GM12874 (cell line): ENCODE data around the gene GDF15.

Experiments used
- CTCF ChIP-seq: IDR thresholded peaks from 2 replicates; pipeline ENCODE4 v1.5.1; 2011; ENCODE audit warnings: low read depth, mild to moderate bottlenecking, control low read depth, low read length, moderate library complexity; ENCODE audit not compliant: insufficient read depth

The GDF15 gene

GRCh38 chr19:18344582-18344950 lies 41.4 kb upstream of the GDF15 start:
- TF ChIP-seq CTCF, result no peak

DNA sequence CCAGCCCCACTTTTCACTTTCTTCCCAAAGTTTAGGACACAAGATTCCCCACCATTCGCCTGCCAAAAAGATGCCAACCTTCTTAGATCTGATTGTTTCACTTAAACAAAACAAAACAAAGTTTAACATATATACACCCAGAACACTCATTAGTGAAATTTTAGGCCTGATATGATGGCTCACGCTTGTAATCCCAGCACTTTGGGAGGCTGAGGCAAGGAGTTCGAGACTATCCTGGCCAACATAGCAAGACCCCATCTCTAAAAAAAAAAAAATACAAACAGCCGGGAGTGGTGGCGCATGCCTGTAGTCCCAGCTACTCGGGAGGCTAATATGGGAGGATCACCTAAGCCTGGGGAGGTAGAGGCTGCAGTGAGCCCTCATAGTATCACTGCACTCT lies 40.7 kb upstream of the GDF15 start:
- TF ChIP-seq CTCF, result no peak

DNA sequence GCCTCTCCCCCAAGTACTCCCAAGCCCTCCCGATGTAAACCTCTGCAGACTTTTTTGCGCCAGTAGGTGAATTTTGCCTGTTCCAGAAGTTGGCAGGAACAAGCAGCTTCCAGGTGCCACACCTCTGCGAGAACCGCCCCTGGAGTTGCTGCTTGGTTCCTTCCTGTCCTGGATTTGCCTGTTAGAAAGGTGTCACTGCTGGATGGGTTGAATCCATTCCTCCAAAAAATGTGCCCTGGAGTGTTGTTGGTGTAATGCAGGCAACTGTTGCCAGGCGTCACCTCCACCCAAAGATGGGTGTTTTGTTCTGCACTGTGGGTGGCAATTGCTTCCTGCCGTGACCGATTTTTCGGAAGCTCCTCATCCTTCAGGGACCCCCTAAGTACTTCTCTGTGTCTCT lies 39.9 kb upstream of the GDF15 start:
- no peak for TF ChIP-seq CTCF

- TF ChIP-seq CTCF, result no peak
Observed at GRCh38 chr19:18348171-18348570, 37.8 kb upstream of the GDF15 start.

DNA sequence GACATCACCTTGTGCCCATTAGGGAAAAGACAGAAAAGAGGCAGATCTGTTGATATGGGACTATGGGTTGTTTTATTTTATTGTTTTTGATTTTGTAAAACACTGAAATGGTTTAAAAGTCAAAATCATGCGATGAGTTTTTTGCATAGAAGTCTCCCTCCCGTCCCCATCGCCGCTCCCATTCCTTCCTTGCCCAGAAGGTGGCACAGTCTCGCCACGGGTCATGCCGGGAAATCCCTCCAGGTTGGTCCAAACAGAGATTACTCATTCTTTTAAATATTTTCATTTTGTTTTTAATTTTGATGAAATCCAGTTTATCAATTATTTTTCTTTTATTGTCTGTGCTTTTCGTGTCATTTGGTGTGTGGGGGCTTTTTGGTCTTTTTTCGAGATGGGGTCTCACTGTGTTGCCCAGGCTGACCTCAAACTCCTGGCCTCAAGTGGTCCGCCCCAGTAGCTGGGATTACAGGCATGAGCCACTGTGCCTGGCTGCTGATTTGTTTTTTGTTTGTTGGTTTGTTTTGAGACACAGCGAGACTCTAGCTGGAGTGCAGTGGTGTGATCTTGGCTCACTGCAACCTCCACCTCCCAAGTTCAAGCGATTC lies 36.3 kb upstream of the GDF15 start:
- TF ChIP-seq CTCF, result peak; percentile 74

- TF ChIP-seq CTCF, result no peak
Observed at GRCh38 chr19:18350490-18350889, 35.5 kb upstream of the GDF15 start.

DNA sequence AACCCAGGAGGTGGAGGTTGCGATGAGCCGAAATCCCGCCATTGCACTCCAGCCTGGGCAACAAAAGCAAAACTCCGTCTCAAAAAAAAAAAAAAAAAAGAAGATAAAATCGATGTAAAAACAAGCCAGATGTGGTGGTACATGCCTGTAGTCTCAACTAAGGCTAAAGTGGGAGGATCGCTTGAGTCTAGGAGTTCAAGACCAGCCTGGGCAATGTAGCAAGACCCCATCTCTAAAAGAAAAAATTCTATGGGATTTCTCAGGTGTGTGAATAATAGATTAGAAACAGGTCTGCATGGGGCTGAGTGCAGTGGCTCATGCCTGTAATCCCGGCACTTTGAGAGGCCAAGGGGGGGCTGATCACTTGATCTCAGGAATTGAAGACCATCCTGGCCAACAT lies 34.4 kb upstream of the GDF15 start:
- TF ChIP-seq CTCF, result no peak

GRCh38 chr19:18353378-18354005 lies 32.5 kb upstream of the GDF15 start:
- TF ChIP-seq CTCF, result no peak
